ENCODE data around the gene LHPP.

- TF ChIP-seq CTCF (conservative IDR thresholded peaks at IDR 0.05; ENCODE audit: low read depth, low read length) (no peak), EZH2 (IDR thresholded peaks at IDR 0.05; ENCODE audit: low read length, unreplicated experiment) (no peak)
Measured at GRCh38 chr10:124486635-124487034, 25.0 kb downstream of the LHPP start.
